ENCODE data around the gene PARD6A.

The PARD6A gene

GRCh38 chr16:67660564-67661028, at the start of gene PARD6A:
TSS of gene PARD6A (plus strand) at chr16:67660960. CDS start at chr16:67661039, 79 bp downstream.
- peak; percentile 98 for DNase-seq (ENCODE audit: low spot score)

- no peak for DNase-seq (ENCODE audit: low spot score)
These were observed 47.0 kb upstream of the PARD6A start for GRCh38 chr16:67613808-67614207.

GRCh38 chr16:67628216-67628615, 32.5 kb upstream of the PARD6A start:
- DNase-seq (ENCODE audit: low spot score), result no peak

GRCh38 chr16:67632415-67633172, 28.2 kb upstream of the PARD6A start:
- no peak for DNase-seq (ENCODE audit: low spot score)

- no peak for DNase-seq (ENCODE audit: low spot score)
These were observed 24.0 kb upstream of the PARD6A start for GRCh38 chr16:67636713-67637112.

- DNase-seq (ENCODE audit: low spot score), result no peak
These were observed 23.1 kb upstream of the PARD6A start for GRCh38 chr16:67637625-67638024.

GRCh38 chr16:67641779-67642708, 18.7 kb upstream of the PARD6A start:
- DNase-seq (ENCODE audit: low spot score), result no peak

- no peak for DNase-seq (ENCODE audit: low spot score)
These were observed 16.7 kb upstream of the PARD6A start for GRCh38 chr16:67644038-67644437.

GRCh38 chr16:67645397-67646121, 15.2 kb upstream of the PARD6A start:
- no peak for DNase-seq (ENCODE audit: low spot score)

GRCh38 chr16:67647111-67647651, 13.6 kb upstream of the PARD6A start:
- DNase-seq (ENCODE audit: low spot score), result no peak

GRCh38 chr16:67647681-67648080, 13.1 kb upstream of the PARD6A start:
- DNase-seq (ENCODE audit: low spot score), result no peak

- DNase-seq (ENCODE audit: low spot score), result no peak
These were observed 12.5 kb upstream of the PARD6A start for GRCh38 chr16:67648088-67648763.

GRCh38 chr16:67648764-67649407, 11.9 kb upstream of the PARD6A start:
- DNase-seq (ENCODE audit: low spot score), result no peak

GRCh38 chr16:67649494-67649931, 11.2 kb upstream of the PARD6A start:
- no peak for DNase-seq (ENCODE audit: low spot score)

GRCh38 chr16:67650023-67650422, 10.7 kb upstream of the PARD6A start:
- no peak for DNase-seq (ENCODE audit: low spot score)

- no peak for DNase-seq (ENCODE audit: low spot score)
These were observed 9.7 kb upstream of the PARD6A start for GRCh38 chr16:67651039-67651438.

GRCh38 chr16:67651847-67652246, 8.9 kb upstream of the PARD6A start:
- no peak for DNase-seq (ENCODE audit: low spot score)

- no peak for DNase-seq (ENCODE audit: low spot score)
These were observed 8.1 kb upstream of the PARD6A start for GRCh38 chr16:67652578-67653127.

GRCh38 chr16:67653128-67653788, 7.5 kb upstream of the PARD6A start:
- DNase-seq (ENCODE audit: low spot score), result no peak
